Coronary artery (tissue), 2 donors: Measurements from ENCODE around the gene CKM.
"Not testable (repeated sequence)": the region's sequence is repeated elsewhere in the genome, so short reads cannot be mapped to it uniquely, and the experiment has no call there.

Source experiments
- DNase-seq: peaks from one replicate; pipeline ENCODE4 v3.0.0-alpha.2; 2017; ENCODE audit warnings: low spot score
- H3K27ac ChIP-seq, 2 donors: fragments of 200-600 bp; sonication (generic); one replicate each; pipeline ENCODE4 v1.5.1; 2016 to 2019
- H3K4me3 ChIP-seq: fragments of 200-600 bp; sonication (generic); 2 replicates; pipeline ENCODE4 v1.5.1; 2016; ENCODE audit warnings: mild to moderate bottlenecking, moderate library complexity
- TF ChIP-seq, protein P1 (sequence below): fragments of 200-600 bp; sonication (generic); IDR thresholded peaks from one replicate; pipeline ENCODE4 v1.5.1; 2019; ENCODE audit warnings: antibody characterized with exemption

CKM gene

DNA sequence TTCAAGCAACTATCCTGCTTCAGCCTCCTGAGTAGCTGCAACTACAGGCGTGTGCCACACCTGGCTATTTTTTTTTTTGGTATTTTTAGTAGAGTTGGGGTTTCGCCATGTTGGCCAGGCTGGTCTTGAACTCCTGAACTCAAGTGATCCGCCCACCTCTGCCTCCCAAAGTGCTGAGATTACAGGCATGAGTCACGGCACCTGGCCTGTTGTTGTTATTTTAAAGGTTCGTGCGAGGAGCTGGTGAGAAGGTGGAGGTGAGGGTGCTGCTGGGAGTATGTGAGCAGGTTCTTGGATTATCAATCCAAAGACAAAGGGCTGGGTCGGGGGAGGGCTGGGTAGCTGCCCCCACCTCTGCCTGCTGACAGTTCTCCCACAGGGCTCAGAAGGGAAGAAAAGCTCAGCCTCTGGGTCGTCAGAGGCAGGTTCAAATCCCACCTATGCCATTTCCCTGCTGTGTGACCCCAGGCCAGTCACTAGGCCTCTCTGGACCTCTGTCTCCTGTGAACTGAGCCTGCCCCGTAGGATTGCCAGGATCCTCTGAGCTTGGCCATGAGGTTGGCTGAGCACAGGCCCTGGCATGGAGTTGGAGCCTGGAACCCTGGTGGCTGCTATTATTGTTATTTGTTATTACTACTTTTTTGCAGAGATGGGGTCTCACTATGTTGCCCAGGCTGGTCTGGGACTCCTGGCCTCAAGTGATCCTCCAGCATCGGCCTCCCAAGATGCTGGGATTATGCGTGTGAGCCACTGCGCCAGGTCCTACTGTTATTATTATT is 1.5 kb downstream of the CKM start:
- Histone ChIP-seq H3K4me3 (no peak overlapping the region), H3K27ac (no peak overlapping the region)

GRCh38 chr19:45315304-45315703 is 7.4 kb downstream of the CKM start:
- Histone ChIP-seq H3K27ac (no peak overlapping the region), H3K4me3 (no peak overlapping the region)
- DNase-seq, result no peak
- TF ChIP-seq, protein P1, sequence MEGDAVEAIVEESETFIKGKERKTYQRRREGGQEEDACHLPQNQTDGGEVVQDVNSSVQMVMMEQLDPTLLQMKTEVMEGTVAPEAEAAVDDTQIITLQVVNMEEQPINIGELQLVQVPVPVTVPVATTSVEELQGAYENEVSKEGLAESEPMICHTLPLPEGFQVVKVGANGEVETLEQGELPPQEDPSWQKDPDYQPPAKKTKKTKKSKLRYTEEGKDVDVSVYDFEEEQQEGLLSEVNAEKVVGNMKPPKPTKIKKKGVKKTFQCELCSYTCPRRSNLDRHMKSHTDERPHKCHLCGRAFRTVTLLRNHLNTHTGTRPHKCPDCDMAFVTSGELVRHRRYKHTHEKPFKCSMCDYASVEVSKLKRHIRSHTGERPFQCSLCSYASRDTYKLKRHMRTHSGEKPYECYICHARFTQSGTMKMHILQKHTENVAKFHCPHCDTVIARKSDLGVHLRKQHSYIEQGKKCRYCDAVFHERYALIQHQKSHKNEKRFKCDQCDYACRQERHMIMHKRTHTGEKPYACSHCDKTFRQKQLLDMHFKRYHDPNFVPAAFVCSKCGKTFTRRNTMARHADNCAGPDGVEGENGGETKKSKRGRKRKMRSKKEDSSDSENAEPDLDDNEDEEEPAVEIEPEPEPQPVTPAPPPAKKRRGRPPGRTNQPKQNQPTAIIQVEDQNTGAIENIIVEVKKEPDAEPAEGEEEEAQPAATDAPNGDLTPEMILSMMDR, result no peak

More for the DNA sequence above, 1.5 kb downstream of the CKM start:
- DNase-seq, result no peak
- TF ChIP-seq, protein P1, result no peak

- Histone ChIP-seq H3K27ac (no peak overlapping the region), H3K4me3 (no peak overlapping the region)
- TF ChIP-seq, protein P1, result no peak
- no peak for DNase-seq
Observed at GRCh38 chr19:45314708-45315245, 7.9 kb downstream of the CKM start.

DNA sequence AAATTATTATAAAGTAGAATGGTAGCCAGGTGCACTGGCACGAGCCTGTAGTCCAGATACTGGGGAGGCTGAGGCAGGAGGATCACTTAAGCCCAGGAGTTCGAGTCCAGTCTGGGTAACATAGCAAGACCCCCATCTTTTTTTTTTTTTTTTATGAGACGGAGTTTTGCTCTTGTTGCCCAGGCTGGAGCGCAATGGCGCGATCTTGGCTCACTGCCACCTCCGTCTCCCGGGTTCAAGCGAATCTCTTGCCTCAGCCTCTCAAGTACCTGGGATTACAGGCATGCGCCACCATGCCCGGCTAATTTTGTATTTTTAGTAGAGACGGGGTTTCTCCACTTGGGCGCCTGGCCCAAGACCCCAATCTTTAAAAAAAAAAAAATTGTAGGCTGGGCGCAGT is 10.4 kb downstream of the CKM start:
- H3K4me3 ChIP-seq, DNase-seq, H3K27ac ChIP-seq: not testable (repeated sequence)

DNA sequence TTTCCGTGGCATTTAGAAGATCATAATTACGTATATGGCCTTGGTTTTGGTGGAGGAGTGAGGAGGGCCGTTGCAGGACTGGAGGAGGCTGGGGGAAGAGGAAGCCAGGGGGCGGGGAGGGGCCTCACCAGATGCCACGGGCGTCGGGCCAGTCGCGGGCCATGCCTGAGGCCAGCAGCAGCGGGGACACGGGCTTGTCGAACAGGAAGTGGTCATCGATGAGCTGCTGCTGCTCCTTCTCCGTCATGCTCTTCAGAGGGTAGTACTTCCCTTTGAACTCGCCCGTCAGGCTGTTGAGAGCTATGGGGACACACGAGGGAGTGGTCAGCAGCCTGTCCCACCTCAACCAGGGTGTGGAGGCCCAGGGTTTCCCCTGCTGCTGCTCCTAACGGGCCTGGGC is 11.1 kb downstream of the CKM start:
- no peak overlapping the region for H3K4me3 ChIP-seq
- H3K27ac ChIP-seq, result no peak overlapping the region
- TF ChIP-seq, protein P1, result no peak
- no peak for DNase-seq

GRCh38 chr19:45309322-45309721 is 13.4 kb downstream of the CKM start:
- H3K27ac ChIP-seq, DNase-seq, H3K4me3 ChIP-seq: not testable (repeated sequence)

- Histone ChIP-seq H3K27ac (no peak overlapping the region), H3K4me3 (no peak overlapping the region)
- TF ChIP-seq, protein P1, result no peak
- no peak for DNase-seq
Observed at GRCh38 chr19:45307361-45307760, 15.3 kb downstream of the CKM start.

DNA sequence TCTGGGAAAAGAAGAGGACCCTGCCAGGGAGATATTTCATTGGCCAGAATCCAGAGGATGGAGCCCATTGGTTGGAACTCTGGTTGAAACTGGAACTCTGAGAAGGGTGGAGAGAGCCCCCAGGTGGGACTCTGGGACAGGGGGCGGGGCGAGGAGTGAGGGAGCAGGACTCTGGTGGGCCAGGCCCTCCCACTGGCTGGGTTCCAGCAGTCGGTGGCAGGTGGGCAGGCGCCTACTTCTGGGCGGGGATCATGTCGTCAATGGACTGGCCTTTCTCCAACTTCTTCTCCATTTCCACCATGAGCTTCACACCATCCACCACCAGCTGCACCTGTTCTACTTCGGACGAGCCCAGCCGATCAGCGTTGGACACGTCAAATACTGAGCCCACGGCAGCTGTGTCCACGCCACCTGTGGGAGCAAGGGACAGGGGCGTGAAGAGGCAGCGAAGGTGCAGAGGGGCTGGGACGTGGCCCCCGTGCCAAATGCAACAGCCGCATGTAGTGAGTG is 16.1 kb downstream of the CKM start:
- TF ChIP-seq, protein P1, result no peak
- DNase-seq, result no peak
- Histone ChIP-seq H3K4me3 (no peak overlapping the region), H3K27ac (no peak overlapping the region)
